Measurements from ENCODE around the gene CWF19L2.

The CWF19L2 gene

DNA sequence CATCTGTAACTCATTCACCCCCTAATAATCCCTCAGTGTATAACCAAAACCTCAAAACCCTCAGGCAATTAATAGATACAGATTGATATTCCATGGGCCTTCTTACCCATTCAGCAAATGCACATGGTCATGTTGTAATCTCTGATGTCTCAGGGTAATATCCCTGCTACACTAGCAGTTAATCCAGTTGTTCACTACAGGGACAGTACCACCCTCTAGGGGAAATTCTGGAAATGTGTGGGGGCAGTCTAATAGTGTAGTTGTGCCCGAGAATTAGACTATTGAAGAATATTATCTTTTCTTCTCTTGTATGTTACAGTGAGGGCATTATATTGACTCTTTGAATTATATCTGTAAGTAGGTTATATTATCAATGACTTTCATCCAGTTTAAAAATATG, 175.4 kb downstream of the CWF19L2 start:
- DNase-seq: no peak

Measured in SHP77 (cell line).